GM23338 (cell line): ENCODE results near the gene PDE6H. TPM values are rescaled to one million over a fixed set of nuclear protein-coding genes. Genes with fewer than 3 reads are reported as not detected.

Experiments used
- ATAC-seq: fragments of 200-7000 bp; cut with Tn5 transposase; 3 replicates; pipeline ENCODE4 v1.9.1; 2020
- DNase-seq: peaks from one replicate; pipeline ENCODE4 v3.0.0-alpha.2; 2015; ENCODE audit warnings: low spot score
- H2AFZ ChIP-seq: fragments of 200-600 bp; sonication (generic); 2 replicates; pipeline ENCODE4 v1.8.0; 2016; ENCODE audit warnings: antibody characterized with exemption, mild to moderate bottlenecking, moderate library complexity
- H3F3A ChIP-seq: fragments of 200-600 bp; sonication (generic); replicated peaks from 2 replicates; pipeline ENCODE4 v1.8.0; 2017; ENCODE audit warnings: antibody characterized with exemption, mixed run types, low read depth
- H3K27ac ChIP-seq: fragments of 200-600 bp; sonication (generic); 2 replicates; pipeline ENCODE4 v1.6.1; 2016; ENCODE audit warnings: low read depth
- H3K27me3 ChIP-seq: fragments of 200-600 bp; sonication (generic); 2 replicates; pipeline ENCODE4 v1.8.0; 2016; ENCODE audit warnings: mild to moderate bottlenecking, mixed run types, moderate library complexity; ENCODE audit not compliant: insufficient read depth
- H3K36me3 ChIP-seq: fragments of 200-600 bp; sonication (generic); 2 replicates; pipeline ENCODE4 v1.8.0; 2016; ENCODE audit warnings: mild to moderate bottlenecking; ENCODE audit not compliant: insufficient read depth
- H3K4me1 ChIP-seq: fragments of 200-600 bp; sonication (generic); 2 replicates; pipeline ENCODE4 v1.8.0; 2016; ENCODE audit warnings: mild to moderate bottlenecking, moderate library complexity; ENCODE audit not compliant: insufficient read depth
- H3K4me2 ChIP-seq: fragments of 200-600 bp; sonication (generic); 2 replicates; pipeline ENCODE4 v1.7.1; 2017; ENCODE audit warnings: mixed run types
- H3K4me3 ChIP-seq: fragments of 200-600 bp; sonication (generic); 2 replicates; pipeline ENCODE4 v1.6.1; 2016; ENCODE audit warnings: mixed run types
- H3K79me2 ChIP-seq: fragments of 200-600 bp; sonication (generic); replicated peaks from 2 replicates; pipeline ENCODE4 v1.8.0; 2017; ENCODE audit warnings: mild to moderate bottlenecking; ENCODE audit not compliant: insufficient read depth
- H3K9me2 ChIP-seq: fragments of 200-600 bp; sonication (generic); 2 replicates; pipeline ENCODE4 v1.8.0; 2017; ENCODE audit not compliant: insufficient read depth
- H4K20me1 ChIP-seq: fragments of 200-600 bp; sonication (generic); replicated peaks from 2 replicates; pipeline ENCODE4 v1.8.0; 2017; ENCODE audit warnings: mild to moderate bottlenecking; ENCODE audit not compliant: insufficient read depth
- H3K27ac Mint-ChIP-seq: 2 replicates; pipeline ENCODE4 v1.8.0; 2020; ENCODE audit warnings: inconsistent platforms, mild to moderate bottlenecking, moderate library complexity, mixed read lengths
- H3K27me3 Mint-ChIP-seq: 3 replicates; pipeline ENCODE4 v1.8.0; 2022; ENCODE audit warnings: low read depth, mild to moderate bottlenecking, moderate library complexity, mixed read lengths, inconsistent platforms; ENCODE audit not compliant: insufficient read depth, poor library complexity
- H3K36me3 Mint-ChIP-seq: 3 replicates; pipeline ENCODE4 v1.8.0; 2021; ENCODE audit warnings: low read depth, mild to moderate bottlenecking, inconsistent platforms, moderate library complexity, mixed read lengths
- H3K4me1 Mint-ChIP-seq: 3 replicates; pipeline ENCODE4 v1.8.0; 2020; ENCODE audit warnings: mild to moderate bottlenecking, inconsistent platforms, mixed read lengths
- H3K4me3 Mint-ChIP-seq: 3 replicates; pipeline ENCODE4 v1.8.0; 2021; ENCODE audit warnings: moderate library complexity, mild to moderate bottlenecking, inconsistent platforms, mixed read lengths
- H3K9me3 Mint-ChIP-seq: 3 replicates; pipeline ENCODE4 v1.8.0; 2020; ENCODE audit warnings: moderate library complexity, mild to moderate bottlenecking, inconsistent platforms, mixed read lengths
- CREB1 ChIP-seq: fragments of 250-450 bp; sonication (Bioruptor Pico); IDR thresholded peaks from 2 replicates; pipeline ENCODE4 v1.5.0; 2020; ENCODE audit warnings: low read depth, mild to moderate bottlenecking, moderate library complexity
- EZH2 ChIP-seq: fragments of 200-600 bp; sonication (generic); IDR thresholded peaks from one replicate; pipeline ENCODE4 v1.8.0; 2017; ENCODE audit warnings: antibody characterized with exemption, mild to moderate bottlenecking, low read depth; ENCODE audit not compliant: unreplicated experiment
- NANOG ChIP-seq: IDR thresholded peaks from 2 replicates; pipeline ENCODE4 v1.6.1; 2016; ENCODE audit warnings: antibody characterized with exemption, borderline replicate concordance
- ZNF114 ChIP-seq: fragments of 250-450 bp; sonication (Bioruptor Pico); IDR thresholded peaks from 2 replicates; pipeline ENCODE4 v1.5.0; 2020; ENCODE audit warnings: mild to moderate bottlenecking, moderate library complexity
- polyA plus RNA-seq: library from polyadenylated mRNA; unstranded; fragments of >200 nt; fragmentation: Nextera tagmentation; extraction: Ambion mirVana; gene quantifications from 2 replicates; pipeline ENCODE4 v1.2.1, GENCODE V29; 2016
- total RNA-seq: library from RNA; depleted of rRNA; stranded (reverse); fragments of >200 nt; shearing (Covaris generic); gene quantifications from 2 replicates; pipeline ENCODE4 v1.2.3, GENCODE V29; 2014
- TF ChIP-seq, protein P1 (sequence below), 2 experiments: fragments of 200-600 bp in 1 of 2; sonication (generic) in 1 of 2; conservative IDR thresholded peaks; 2 replicates each; pipeline versions ENCODE4 v1.5.1 to v1.6.1; 2016 to 2017; ENCODE audit warnings: antibody characterized with exemption in 2 of 2, low read depth in 2 of 2, mild to moderate bottlenecking in 2 of 2, moderate library complexity in 1 of 2
- TF ChIP-seq, protein P2 (sequence below): IDR thresholded peaks from 2 replicates; pipeline ENCODE4 v1.6.1; 2016; ENCODE audit warnings: antibody characterized with exemption
- TF ChIP-seq, protein P3 (sequence below): fragments of 250-450 bp; sonication (Bioruptor Pico); IDR thresholded peaks from 2 replicates; pipeline ENCODE4 v1.5.0; 2020; ENCODE audit warnings: mild to moderate bottlenecking, moderate library complexity
- TF ChIP-seq, protein P4 (sequence below): IDR thresholded peaks from one replicate; pipeline ENCODE4 v1.6.1; 2018; ENCODE audit warnings: antibody characterized with exemption; ENCODE audit not compliant: unreplicated experiment

PDE6H gene
- total and polyA plus RNA-seq, 2 experiments from 2014 or later: not detected

DNA sequence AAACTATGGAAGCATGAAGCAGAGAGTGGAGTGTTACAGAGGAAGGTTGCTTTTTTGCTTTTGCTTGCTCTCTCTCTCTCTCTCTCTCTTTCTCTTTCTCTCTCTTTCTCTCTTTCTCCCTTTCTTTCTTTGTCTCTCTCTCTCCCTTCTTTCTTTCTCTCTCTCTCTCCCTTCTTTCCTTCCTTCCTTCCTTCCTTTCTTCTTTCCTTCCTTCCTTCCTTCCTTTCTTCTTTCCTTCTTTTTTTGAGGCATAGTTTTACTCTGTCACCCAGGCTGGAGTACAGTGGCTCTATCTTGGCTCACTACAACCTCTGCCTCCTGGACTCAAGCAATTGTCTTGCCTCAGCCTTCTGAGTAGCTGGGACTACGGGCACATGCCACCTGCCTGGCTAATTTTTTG lies 19.1 kb upstream of the PDE6H start:
- ATAC-seq (no peak), DNase-seq (no peak)
- H3K9me2 ChIP-seq: no peaks in the 10 kb centered on the region
- H3F3A ChIP-seq: no peaks in the 10 kb centered on the region
- TF ChIP-seq, protein P1, sequence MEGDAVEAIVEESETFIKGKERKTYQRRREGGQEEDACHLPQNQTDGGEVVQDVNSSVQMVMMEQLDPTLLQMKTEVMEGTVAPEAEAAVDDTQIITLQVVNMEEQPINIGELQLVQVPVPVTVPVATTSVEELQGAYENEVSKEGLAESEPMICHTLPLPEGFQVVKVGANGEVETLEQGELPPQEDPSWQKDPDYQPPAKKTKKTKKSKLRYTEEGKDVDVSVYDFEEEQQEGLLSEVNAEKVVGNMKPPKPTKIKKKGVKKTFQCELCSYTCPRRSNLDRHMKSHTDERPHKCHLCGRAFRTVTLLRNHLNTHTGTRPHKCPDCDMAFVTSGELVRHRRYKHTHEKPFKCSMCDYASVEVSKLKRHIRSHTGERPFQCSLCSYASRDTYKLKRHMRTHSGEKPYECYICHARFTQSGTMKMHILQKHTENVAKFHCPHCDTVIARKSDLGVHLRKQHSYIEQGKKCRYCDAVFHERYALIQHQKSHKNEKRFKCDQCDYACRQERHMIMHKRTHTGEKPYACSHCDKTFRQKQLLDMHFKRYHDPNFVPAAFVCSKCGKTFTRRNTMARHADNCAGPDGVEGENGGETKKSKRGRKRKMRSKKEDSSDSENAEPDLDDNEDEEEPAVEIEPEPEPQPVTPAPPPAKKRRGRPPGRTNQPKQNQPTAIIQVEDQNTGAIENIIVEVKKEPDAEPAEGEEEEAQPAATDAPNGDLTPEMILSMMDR (conservative IDR thresholded peaks at IDR 0.05; ENCODE audit: low read depth in 2 of 2): no peak
- TF ChIP-seq, protein P2, sequence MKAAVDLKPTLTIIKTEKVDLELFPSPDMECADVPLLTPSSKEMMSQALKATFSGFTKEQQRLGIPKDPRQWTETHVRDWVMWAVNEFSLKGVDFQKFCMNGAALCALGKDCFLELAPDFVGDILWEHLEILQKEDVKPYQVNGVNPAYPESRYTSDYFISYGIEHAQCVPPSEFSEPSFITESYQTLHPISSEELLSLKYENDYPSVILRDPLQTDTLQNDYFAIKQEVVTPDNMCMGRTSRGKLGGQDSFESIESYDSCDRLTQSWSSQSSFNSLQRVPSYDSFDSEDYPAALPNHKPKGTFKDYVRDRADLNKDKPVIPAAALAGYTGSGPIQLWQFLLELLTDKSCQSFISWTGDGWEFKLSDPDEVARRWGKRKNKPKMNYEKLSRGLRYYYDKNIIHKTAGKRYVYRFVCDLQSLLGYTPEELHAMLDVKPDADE: no peak
- TF ChIP-seq, protein P3, sequence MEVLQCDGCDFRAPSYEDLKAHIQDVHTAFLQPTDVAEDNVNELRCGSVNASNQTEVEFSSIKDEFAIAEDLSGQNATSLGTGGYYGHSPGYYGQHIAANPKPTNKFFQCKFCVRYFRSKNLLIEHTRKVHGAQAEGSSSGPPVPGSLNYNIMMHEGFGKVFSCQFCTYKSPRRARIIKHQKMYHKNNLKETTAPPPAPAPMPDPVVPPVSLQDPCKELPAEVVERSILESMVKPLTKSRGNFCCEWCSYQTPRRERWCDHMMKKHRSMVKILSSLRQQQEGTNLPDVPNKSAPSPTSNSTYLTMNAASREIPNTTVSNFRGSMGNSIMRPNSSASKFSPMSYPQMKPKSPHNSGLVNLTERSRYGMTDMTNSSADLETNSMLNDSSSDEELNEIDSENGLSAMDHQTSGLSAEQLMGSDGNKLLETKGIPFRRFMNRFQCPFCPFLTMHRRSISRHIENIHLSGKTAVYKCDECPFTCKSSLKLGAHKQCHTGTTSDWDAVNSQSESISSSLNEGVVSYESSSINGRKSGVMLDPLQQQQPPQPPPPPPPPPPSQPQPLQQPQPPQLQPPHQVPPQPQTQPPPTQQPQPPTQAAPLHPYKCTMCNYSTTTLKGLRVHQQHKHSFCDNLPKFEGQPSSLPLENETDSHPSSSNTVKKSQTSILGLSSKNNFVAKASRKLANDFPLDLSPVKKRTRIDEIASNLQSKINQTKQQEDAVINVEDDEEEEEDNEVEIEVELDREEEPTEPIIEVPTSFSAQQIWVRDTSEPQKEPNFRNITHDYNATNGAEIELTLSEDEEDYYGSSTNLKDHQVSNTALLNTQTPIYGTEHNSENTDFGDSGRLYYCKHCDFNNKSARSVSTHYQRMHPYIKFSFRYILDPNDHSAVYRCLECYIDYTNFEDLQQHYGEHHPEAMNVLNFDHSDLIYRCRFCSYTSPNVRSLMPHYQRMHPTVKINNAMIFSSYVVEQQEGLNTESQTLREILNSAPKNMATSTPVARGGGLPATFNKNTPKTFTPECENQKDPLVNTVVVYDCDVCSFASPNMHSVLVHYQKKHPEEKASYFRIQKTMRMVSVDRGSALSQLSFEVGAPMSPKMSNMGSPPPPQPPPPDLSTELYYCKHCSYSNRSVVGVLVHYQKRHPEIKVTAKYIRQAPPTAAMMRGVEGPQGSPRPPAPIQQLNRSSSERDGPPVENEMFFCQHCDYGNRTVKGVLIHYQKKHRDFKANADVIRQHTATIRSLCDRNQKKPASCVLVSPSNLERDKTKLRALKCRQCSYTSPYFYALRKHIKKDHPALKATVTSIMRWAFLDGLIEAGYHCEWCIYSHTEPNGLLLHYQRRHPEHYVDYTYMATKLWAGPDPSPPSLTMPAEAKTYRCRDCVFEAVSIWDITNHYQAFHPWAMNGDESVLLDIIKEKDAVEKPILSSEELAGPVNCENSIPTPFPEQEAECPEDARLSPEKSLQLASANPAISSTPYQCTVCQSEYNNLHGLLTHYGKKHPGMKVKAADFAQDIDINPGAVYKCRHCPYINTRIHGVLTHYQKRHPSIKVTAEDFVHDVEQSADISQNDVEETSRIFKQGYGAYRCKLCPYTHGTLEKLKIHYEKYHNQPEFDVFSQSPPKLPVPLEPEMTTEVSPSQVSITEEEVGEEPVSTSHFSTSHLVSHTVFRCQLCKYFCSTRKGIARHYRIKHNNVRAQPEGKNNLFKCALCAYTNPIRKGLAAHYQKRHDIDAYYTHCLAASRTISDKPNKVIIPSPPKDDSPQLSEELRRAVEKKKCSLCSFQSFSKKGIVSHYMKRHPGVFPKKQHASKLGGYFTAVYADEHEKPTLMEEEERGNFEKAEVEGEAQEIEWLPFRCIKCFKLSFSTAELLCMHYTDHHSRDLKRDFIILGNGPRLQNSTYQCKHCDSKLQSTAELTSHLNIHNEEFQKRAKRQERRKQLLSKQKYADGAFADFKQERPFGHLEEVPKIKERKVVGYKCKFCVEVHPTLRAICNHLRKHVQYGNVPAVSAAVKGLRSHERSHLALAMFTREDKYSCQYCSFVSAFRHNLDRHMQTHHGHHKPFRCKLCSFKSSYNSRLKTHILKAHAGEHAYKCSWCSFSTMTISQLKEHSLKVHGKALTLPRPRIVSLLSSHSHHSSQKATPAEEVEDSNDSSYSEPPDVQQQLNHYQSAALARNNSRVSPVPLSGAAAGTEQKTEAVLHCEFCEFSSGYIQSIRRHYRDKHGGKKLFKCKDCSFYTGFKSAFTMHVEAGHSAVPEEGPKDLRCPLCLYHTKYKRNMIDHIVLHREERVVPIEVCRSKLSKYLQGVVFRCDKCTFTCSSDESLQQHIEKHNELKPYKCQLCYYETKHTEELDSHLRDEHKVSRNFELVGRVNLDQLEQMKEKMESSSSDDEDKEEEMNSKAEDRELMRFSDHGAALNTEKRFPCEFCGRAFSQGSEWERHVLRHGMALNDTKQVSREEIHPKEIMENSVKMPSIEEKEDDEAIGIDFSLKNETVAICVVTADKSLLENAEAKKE (CRISPR knock-in tag): no peak
- TF ChIP-seq ZNF114 (CRISPR knock-in tag) (no peak), NANOG (no peak), EZH2 (no peak), CREB1 (no peak)
- TF ChIP-seq, protein P4, sequence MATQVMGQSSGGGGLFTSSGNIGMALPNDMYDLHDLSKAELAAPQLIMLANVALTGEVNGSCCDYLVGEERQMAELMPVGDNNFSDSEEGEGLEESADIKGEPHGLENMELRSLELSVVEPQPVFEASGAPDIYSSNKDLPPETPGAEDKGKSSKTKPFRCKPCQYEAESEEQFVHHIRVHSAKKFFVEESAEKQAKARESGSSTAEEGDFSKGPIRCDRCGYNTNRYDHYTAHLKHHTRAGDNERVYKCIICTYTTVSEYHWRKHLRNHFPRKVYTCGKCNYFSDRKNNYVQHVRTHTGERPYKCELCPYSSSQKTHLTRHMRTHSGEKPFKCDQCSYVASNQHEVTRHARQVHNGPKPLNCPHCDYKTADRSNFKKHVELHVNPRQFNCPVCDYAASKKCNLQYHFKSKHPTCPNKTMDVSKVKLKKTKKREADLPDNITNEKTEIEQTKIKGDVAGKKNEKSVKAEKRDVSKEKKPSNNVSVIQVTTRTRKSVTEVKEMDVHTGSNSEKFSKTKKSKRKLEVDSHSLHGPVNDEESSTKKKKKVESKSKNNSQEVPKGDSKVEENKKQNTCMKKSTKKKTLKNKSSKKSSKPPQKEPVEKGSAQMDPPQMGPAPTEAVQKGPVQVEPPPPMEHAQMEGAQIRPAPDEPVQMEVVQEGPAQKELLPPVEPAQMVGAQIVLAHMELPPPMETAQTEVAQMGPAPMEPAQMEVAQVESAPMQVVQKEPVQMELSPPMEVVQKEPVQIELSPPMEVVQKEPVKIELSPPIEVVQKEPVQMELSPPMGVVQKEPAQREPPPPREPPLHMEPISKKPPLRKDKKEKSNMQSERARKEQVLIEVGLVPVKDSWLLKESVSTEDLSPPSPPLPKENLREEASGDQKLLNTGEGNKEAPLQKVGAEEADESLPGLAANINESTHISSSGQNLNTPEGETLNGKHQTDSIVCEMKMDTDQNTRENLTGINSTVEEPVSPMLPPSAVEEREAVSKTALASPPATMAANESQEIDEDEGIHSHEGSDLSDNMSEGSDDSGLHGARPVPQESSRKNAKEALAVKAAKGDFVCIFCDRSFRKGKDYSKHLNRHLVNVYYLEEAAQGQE: no peak
- Mint-ChIP-seq H3K27me3 (no peaks in the 10 kb centered on the region), H3K9me3 (no peaks in the 10 kb centered on the region), H3K36me3 (no peaks in the 10 kb centered on the region), H3K4me1 (peaks cover 12% of the 10 kb centered on the region; the same call in 2 of the 3 replicates), H3K4me3 (no peak overlapping the region), H3K27ac (no peak overlapping the region)
- H3K36me3 ChIP-seq: no peaks in the 10 kb centered on the region
- H3K4me1 ChIP-seq: no peaks in the 10 kb centered on the region
- no peaks in the 10 kb centered on the region for H4K20me1 ChIP-seq
- H3K27me3 ChIP-seq: no peaks in the 10 kb centered on the region
- H2AFZ ChIP-seq: no peak overlapping the region
- no peak overlapping the region for H3K4me3 ChIP-seq
- no peaks in the 10 kb centered on the region for H3K79me2 ChIP-seq
- H3K27ac ChIP-seq: no peak overlapping the region
- H3K4me2 ChIP-seq: no peak overlapping the region
